ENCODE data around the gene NAA80. TPM values are rescaled to one million over a fixed set of nuclear protein-coding genes. Genes with fewer than 3 reads are reported as not detected.
A peak's percentile ranks its signal among the peaks of the same experiment; 100 is the strongest.
"Not testable (repeated sequence)": the region's sequence is repeated elsewhere in the genome, so short reads cannot be mapped to it uniquely, and the experiment has no call there.

Gene NAA80
- total RNA-seq, 1 donor from 2014 or later, result 4.9 TPM

DNA sequence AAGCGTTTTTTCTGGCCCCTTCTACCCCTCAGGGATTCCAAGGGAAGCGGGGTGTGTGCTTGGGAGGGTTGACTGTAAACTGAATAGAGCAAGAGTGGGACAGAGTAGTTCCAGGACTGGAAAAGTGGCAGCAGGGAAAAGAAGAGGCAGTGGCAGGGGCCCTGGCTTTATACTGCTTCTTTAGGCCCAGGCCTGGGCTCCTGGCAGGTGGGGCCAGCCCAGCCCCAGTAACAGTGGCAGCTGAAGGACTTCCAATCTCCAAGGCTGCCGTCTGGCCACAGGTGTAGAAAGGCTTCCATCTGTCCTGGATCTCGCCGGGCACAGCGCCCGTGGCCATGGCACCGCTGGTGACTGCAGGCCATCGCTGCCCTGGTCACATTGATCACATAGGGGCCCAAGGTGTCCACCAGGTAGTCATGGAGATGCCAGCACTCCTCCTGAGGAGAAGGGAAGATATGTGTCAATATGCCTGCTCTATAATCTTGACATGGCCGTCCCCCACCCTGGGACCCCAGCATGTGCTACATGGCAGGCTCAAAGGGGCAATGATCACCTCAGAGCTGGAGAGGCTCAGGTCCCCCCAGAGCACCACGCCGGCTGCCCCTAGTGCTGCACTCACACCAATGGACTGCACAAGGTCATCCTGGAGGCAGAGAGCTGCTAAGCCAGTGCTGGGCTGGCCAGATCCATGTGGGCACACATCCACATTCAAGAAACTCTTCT lies 6.0 kb downstream of the NAA80 start:
- no peak for DNase-seq (ENCODE audit: low spot score)
- ATAC-seq, result no peak

DNA sequence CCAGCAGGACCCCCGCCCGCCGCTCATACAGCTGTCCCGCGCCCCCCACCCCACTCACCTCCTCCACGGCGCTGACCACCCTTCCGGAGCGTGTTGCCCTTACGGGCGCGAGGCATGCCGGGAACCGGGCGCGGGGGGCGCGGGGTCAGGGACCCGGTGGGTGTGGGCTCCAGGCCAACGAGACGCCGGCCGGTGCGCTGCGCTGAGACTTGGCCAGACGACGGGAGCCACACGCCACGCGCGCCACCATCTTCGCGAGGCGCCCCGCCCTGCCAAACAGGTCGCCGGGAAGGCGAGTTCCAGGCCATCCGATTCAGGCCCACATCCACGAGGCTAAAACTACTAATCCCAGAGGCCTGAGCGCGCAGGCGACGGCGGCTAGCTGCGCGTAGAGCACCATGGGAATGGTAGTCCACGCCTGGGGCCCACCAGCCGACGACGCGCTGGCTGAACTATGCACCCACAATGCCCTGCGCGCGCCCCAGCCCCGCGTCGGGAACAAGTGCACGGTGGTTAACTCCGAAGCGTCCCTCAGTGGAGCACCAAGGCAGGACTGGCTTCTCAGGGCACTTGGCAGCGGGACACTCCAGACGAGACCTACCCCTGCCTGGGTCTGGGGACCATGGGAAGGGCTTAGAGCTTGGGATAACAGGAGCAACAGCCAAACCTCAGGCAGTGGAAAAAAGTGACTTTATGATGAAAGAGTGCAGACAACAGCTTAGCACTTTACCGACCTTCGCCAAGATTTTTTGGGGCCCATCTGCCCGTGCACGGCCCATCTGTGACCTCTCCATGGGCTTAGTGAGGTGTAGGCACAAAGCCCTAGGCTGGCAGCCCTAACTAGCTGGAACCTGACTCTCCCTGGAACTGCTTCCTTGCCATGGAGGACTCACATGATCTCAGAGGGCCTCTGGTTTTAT lies 6.8 kb downstream of the NAA80 start, which contains the start of gene IFRD2:
Gene IFRD2, minus strand, starts transcription at position 271 of the 920 bp plus-strand sequence. Its CDS starts 155 bp downstream, at position 116.
- peak; percentile 87 for ATAC-seq
- DNase-seq (ENCODE audit: low spot score), result peak; percentile 98

DNA sequence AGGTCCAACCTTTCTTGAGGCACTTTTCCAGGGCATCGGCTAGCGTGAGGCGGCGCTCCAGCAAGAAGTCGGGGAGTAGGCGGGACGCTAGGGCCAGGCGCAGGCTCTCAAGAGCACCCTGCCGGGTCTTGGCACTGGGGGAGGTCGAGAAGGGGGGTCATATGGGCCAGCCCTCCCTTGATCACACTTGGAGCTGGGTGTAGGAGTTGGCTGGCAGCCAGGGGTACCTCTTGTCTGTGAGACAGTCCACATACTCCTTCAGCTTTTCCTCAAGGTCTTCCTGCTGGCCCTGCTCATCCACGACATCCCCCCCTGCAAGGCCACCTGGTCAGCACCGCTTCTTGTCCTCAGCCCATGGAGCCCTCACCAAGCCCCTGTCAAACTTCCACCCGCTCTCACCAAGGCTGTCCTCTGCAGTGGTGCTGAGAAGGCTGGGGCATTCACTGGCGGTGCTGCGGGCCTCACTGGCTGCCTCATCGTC lies 9.0 kb downstream of the NAA80 start:
- DNase-seq (ENCODE audit: low spot score) (no peak), ATAC-seq (no peak)

DNA sequence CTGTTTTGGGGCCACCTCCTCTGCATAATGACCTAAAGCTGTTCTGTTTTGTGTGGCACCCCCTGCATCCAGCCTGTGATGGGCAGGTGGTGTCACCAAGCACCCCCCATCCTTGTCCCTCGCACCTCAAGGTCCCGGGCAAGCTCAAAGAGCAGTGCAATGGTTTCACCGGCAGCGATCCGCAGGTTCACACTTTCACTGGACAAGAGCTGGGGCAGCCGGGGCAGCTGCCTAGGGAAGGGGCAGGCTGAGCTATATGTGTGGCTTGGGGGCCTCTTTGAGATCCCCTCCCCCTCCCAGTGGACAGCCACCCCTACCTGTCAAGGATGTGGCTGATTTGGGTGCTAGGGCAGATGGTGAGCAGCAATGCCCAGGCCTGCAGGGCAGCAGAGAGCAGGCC lies 10.1 kb downstream of the NAA80 start:
- no peak for ATAC-seq
- no peak for DNase-seq (ENCODE audit: low spot score)

DNA sequence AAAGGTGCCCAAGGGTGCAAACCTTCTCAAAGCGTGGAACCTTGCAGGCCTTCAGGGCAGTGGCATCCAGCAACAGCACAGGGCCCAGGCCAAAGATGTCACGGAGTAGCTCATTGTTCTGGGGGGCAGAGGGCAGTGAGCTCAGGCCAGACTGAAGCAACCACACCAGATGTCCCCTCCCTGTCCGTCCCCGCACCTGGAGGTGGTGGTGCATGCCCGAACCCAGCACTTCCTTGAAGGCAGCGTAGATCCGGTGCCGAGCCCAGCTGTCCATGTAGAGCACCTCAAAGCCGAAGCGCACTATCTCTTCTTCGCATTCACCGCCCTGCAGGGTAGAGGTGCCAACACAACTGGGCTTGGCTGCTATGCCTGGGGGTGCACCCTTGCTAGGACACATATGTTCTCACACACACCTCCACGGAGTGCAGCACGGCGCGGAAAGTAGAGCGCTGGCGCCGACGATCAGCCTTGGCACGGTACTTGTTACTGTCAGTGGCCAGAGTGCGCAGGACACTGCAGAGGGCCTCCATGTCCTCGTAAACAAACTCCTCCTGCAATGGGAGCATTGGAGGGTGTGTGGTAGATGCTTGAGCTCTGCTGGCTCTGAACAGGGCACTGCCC lies 10.7 kb downstream of the NAA80 start:
- DNase-seq (ENCODE audit: low spot score) (no peak), ATAC-seq (no peak)

DNA sequence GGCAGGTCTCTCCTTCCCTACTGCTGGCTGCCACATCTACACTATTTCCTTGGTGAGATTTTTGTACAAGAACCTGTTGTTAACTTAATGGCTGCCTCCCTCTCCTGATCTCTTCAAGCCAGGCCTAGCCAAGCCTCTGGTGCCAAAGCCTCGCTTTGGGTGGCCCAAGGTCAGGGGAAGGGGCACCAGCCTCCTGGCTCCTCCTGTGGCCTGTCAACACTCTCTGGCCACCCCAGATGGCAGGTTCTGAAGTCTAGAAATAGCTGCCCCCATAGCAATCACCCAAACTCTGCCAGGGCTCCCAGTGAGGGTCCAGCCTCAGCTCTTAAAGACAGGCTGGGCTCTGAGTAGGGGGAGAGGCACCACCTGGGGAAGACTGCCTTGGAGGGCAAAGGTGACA lies 11.9 kb downstream of the NAA80 start:
- DNase-seq (ENCODE audit: low spot score) (no peak), ATAC-seq (no peak)

DNA sequence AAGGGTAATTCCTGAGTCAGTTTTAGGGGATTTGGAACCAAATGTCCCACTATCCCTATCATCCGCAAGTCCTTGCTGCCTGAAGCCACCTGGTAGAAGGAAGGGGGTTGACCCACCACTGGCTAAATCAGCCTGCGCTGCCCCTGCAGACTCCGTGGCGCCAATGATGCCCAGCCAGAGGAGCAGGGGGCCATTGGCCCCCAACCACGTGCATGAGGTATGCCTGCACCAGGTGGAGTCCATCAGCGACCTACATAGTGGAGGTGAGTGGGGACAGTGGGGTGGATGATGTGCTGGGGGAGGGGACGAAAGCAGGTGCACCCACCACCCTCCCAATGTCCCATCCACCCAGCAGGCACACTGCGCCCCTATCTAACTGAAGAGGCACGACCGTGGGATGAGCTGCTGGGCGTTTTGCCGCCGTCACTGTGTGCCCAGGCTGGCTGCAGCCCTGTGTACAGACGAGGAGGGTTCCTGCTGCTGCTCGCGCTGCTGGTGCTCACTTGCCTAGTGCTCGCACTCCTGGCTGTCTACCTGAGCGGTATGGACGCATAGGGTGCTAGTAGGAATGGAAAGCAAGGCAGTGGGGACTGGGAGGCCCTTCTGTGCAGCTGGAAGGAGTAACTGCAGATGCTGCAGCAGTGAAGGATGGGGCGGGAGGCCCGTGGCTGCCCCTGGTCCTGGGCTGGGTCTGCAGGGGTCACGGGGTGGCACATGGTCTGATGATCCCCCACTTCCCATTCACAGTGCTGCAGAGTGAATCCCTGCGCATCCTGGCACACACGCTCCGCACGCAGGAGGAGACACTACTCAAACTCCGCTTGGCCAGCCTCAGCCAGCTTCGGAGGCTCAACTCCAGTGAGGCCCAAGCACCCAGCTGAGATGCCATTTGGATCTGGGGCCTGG lies 12.6 kb downstream of the NAA80 start:
- ATAC-seq (no peak), DNase-seq (ENCODE audit: low spot score) (no peak)

DNA sequence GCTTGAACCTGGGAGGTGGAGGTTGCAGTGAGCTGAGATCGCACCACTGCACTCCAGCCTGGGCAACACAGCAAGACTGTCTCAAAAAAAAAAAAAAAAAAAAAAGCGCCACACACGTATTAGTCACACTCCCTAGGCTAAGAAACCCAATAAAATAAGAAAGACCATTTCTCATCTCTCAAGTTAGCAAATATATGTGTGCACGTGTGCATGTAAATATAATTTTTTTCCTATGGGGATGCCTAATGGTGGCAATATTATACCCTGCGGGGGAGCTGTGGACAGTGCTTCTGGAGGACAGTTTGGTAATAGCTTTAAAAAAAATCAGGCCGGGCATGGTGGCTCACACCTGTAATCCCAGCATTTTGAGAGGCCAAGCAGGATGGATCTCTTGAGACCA lies 15.1 kb downstream of the NAA80 start:
- not testable (repeated sequence) for ATAC-seq; DNase-seq (ENCODE audit: low spot score)

DNA sequence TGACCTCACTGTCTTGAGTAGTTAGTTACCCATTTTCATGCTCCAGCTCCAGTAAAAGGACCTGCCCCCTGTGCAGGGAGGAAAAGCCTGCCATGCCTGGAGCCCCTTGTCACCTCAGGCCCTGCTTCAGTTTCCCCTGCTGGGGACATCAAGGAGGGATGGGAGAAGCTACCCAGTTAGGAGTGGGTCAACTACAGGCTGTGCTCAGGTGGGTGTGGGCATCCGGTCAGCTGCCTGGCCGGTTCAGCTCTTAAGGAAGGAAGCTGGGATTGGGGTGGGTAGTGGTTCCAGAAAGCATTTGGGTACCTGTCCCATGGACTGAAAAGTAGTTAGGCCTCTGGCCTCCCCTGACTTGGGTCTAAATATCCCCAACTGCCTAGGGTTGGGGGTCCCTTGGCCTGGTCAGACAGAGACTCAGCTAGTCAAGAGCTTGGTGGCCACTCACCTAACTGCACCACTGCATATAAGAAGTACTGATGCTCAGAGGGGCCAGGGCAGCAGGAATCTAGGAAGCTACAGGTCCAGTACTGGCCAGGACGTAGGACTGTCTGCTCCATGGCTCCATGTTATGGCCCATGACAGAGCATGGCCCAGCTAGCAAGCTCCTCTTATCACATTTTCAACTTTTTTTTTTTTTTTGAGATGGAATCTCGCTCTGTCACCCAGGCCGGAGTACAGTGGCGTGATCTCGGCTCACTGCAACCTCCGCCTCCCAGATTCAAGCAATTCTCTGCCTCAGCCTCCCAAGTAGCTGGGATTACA lies 19.8 kb downstream of the NAA80 start:
- no peak for DNase-seq (ENCODE audit: low spot score)
- ATAC-seq, result no peak

DNA sequence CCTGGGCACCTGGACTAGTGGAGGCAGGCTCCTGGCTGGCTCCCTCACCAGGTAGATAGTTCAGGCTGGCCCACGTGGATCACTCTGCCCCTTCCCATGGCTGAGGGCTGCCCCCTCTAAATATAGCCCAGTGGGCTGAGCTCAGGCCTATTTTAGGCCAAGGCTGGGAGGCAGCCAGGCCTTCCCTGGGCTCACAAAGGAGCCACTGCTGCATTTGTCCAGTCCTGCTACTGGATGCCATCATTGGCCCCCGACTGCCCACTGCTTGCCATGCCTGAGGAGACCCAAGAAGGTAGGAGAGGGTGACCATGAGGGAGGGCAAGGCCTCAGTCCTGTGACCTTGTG lies 20.4 kb downstream of the NAA80 start, which contains the start of gene LSMEM2:
Gene LSMEM2, plus strand, starts transcription at position 208 of the 345 bp plus-strand sequence. Its CDS starts 27 bp downstream, at position 235.
- DNase-seq (ENCODE audit: low spot score), result no peak
- ATAC-seq, result no peak

DNA sequence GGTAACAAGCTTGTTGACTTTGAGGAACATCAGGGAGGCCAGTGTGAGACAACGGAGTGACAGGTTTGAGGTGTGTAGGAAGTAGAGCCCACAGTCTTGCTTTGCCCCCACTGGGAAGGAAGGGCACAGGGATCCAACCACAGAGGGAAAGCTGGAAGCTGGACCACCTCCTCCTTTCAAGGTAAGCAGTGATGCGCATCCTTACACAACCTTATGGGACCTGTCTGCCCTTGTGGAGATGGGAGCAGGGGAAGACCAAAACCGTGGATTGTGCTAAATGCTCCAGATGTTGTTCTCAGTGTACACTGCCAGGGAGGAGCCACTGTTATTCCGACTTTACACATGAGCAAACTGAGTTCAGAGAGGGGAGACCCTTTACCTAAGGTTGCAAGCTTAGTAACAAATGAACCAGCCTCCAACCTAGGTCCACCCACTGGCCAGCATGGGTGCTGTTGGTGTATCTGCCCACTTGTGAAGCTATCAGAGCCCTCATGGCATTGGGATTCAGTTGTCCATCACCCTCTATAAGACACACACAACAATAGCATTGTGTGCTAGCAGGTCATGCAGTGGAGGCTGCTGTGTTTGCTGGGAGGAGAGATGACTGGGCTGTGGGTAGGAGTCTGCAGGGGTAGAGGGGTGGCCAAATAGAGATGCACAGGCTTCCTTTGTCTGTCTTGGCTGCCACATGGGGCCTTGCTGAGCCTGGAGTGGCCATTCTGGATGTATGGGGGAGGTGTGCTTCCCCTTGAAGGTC lies 20.9 kb downstream of the NAA80 start:
- DNase-seq (ENCODE audit: low spot score) (no peak), ATAC-seq (no peak)

DNA sequence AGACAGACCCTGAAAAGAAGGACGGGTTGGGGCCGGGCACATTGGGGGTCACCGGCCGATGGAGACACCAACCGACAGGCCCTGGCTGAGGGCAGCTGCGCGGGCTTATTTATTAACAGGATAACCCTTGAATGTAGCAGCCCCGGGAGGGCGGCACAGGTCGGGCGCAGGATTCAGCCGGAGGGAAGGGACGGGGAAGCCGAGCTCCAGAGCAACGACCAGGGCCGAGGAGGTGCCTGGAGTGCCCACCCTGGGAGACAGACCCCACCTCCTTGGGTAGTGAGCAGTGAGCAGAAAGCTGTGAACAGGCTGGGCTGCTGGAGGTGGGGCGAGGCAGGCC lies 22.5 kb downstream of the NAA80 start:
- no peak for ATAC-seq
- DNase-seq (ENCODE audit: low spot score), result no peak

DNA sequence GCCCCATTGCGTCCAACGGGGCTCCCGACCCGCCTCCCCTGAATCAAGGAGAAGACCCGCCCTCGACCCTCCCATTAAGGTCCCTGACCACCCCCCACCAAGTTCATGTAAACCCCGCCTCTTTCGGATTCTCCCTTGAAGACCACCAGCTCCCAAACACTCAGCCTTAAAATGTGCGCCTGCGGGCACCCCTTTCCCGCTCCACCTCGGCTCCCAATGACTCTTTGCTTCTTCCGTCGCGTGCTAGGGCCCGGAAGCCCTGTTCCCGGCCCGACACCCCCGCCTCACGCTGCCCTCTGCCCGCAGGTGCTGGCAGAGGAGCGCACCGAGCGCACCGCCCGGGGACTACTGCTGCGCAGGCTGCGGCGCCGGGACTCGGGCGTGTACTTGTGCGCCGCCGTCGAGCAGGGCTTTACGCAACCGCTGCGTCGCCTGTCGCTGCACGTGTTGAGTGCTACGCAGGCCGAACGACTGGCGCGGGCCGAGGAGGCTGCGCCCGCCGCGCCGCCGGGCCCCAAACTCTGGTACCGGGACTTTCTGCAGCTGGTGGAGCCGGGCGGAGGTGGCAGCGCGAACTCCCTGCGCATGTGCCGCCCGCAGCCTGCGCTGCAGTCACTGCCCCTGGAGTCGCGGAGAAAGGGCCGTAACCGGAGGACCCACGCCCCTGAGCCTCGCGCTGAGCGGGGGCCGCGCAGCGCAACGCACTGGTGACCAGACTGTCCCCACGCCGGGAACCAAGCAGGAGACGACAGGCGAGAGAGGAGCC lies 23.0 kb downstream of the NAA80 start:
- no peak for DNase-seq (ENCODE audit: low spot score)
- ATAC-seq, result no peak

DNA sequence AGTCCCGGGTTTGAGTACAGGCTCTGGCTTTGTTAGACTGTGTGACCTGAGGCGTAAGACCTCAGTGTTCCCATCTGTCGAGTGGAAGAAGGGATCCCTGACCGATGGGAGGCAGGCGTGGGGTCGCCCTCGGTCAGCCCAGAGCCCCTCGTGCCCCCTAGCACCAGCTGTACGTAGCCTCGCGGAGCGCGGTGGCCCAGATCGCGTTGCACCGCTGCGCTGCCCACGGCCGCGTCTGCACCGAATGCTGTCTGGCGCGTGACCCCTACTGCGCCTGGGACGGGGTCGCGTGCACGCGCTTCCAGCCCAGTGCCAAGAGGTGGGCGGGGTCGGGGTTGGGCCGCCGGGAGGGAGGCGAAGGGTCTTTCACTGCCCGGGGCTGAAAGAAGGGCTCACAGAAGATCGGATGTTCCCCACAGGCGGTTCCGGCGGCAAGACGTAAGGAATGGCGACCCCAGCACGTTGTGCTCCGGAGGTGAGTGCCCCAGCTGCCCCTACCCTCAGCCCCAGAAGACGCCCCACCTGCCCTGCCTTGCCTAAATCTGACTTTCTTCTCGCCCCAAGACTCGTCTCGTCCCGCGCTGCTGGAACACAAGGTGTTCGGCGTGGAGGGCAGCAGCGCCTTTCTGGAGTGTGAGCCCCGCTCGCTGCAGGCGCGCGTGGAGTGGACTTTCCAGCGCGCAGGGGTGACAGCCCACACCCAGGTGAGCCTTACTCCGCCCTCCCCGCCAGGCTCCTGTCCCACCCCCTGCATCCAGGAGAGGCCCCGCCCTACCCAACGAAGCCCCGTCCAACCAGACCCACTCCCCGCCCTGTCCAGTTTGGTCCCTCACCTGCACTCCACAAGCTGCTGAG lies 23.8 kb downstream of the NAA80 start:
- DNase-seq (ENCODE audit: low spot score), result no peak
- ATAC-seq, result no peak

DNA sequence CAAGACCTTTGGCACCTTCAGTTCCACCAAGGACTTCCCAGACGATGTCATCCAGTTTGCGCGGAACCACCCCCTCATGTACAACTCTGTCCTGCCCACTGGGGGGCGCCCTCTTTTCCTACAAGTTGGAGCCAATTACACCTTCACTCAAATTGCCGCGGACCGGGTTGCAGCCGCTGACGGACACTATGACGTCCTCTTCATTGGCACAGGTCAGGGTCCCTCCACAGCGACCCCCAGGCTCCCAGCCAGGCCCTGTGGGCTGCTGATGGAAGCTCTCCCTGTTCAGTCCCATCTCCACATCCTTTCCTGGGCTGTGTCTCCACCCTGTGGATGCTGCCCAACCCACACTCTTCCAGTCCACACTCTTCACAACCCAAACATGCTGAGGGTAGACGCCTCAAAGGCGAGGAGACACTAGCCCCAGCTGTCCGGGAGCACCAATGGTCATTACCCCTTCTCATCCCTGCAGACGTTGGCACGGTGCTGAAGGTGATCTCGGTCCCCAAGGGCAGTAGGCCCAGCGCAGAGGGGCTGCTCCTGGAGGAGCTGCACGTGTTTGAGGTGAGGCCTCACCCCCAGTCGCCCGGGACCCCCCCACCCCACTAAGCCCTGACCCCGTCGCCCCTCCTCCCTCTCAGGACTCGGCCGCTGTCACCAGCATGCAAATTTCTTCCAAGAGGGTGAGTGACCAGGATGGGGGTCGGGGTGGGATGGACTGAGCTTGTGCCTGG lies 24.7 kb downstream of the NAA80 start:
- DNase-seq (ENCODE audit: low spot score) (peak; percentile 77), ATAC-seq (peak; percentile 70)

DNA sequence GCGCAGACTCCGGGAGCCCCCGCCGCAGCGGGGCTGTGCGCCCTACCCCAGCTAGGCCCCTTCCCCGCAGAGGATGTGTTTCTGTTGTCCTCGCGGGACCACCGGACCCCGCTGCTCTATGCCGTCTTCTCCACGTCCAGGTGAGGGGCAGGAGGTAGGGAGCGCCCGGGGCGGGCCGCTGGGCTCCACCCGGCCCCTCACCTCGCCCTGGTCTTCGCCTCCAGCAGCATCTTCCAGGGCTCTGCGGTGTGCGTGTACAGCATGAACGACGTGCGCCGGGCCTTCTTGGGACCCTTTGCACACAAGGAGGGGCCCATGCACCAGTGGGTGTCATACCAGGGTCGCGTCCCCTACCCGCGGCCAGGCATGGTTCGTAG lies 25.5 kb downstream of the NAA80 start:
- ATAC-seq (no peak), DNase-seq (ENCODE audit: low spot score) (no peak)
